ENCODE results near the gene HARS1.

GRCh38 chr5:140718266-140718592 is 27.1 kb upstream of the HARS1 start:
- TF ChIP-seq, protein P1, sequence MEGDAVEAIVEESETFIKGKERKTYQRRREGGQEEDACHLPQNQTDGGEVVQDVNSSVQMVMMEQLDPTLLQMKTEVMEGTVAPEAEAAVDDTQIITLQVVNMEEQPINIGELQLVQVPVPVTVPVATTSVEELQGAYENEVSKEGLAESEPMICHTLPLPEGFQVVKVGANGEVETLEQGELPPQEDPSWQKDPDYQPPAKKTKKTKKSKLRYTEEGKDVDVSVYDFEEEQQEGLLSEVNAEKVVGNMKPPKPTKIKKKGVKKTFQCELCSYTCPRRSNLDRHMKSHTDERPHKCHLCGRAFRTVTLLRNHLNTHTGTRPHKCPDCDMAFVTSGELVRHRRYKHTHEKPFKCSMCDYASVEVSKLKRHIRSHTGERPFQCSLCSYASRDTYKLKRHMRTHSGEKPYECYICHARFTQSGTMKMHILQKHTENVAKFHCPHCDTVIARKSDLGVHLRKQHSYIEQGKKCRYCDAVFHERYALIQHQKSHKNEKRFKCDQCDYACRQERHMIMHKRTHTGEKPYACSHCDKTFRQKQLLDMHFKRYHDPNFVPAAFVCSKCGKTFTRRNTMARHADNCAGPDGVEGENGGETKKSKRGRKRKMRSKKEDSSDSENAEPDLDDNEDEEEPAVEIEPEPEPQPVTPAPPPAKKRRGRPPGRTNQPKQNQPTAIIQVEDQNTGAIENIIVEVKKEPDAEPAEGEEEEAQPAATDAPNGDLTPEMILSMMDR (IDR thresholded peaks at IDR 0.05): no peak
- no peak for TF ChIP-seq POLR2A (IDR thresholded peaks at IDR 0.05)

All from thyroid gland (tissue), 4 donors.